ENCODE measurements around the gene KANTR. TPM values are rescaled to one million over a fixed set of nuclear protein-coding genes. Genes with fewer than 3 reads are reported as not detected.
A peak's percentile ranks its signal among the peaks of the same experiment; 100 is the strongest.

The KANTR gene
- polyA plus RNA-seq, 3 donors: 0.32 to 4.3 (median 0.44) TPM

GRCh38 chrX:53076671-53077070, 17.3 kb upstream of the KANTR start:
- Mint-ChIP-seq H3K4me3 (no peak overlapping the region), H3K4me1 (peaks cover 18% of the 10 kb centered on the region), H3K27me3 (ENCODE audit: low read depth in 3 of 3) (peaks cover 2 to 20% (median 7%) of the 10 kb centered on the region in 3 donors), H3K36me3 (no peaks in the 10 kb centered on the region), H3K9me3 (peaks cover 0 to 6% (median 0%) of the 10 kb centered on the region in 7 donors), H3K27ac (no peak overlapping the region)
- Histone ChIP-seq H3K9ac (ENCODE audit: insufficient read depth, low read length, poor library complexity, severe bottlenecking) (no peak overlapping the region), H3K79me2 (ENCODE audit: insufficient read depth, low read length) (no peaks in the 10 kb centered on the region), H3K27ac (ENCODE audit: low read depth in 1 of 2, low read length in 2 of 2) (no peak overlapping the region), H3K4me2 (replicated peaks; ENCODE audit: extremely low read depth, low read length, poor library complexity, severe bottlenecking) (no peak overlapping the region), H4K20me1 (ENCODE audit: insufficient read depth, low read length) (no peaks in the 10 kb centered on the region), H2AFZ (ENCODE audit: insufficient read depth, low read depth, low read length, poor library complexity, severe bottlenecking) (no peak overlapping the region), H3K36me3 (replicated peaks in 1 of 2; ENCODE audit: control insufficient read depth in 1 of 2, insufficient read depth in 2 of 2, low read length in 2 of 2) (no peaks in the 10 kb centered on the region), H3K4me3 (replicated peaks in 1 of 3; ENCODE audit: low read depth in 2 of 3, low read length in 3 of 3) (no peak overlapping the region), H3K9me3 (replicated peaks in 1 of 2; ENCODE audit: control insufficient read depth in 1 of 2, insufficient read depth in 1 of 2, low read length in 2 of 2) (no peaks in the 10 kb centered on the region), H3K27me3 (ENCODE audit: control insufficient read depth in 2 of 2, insufficient read depth in 2 of 2, low read length in 2 of 2) (no peaks in the 10 kb centered on the region), H3K4me1 (ENCODE audit: control insufficient read depth in 1 of 2, insufficient read depth in 2 of 2, low read length in 2 of 2) (peaks cover 11 to 16% of the 10 kb centered on the region in 2 donors)
- intact Hi-C loops (cut with micrococcal nuclease): no loop called here
- TF ChIP-seq, protein P1, sequence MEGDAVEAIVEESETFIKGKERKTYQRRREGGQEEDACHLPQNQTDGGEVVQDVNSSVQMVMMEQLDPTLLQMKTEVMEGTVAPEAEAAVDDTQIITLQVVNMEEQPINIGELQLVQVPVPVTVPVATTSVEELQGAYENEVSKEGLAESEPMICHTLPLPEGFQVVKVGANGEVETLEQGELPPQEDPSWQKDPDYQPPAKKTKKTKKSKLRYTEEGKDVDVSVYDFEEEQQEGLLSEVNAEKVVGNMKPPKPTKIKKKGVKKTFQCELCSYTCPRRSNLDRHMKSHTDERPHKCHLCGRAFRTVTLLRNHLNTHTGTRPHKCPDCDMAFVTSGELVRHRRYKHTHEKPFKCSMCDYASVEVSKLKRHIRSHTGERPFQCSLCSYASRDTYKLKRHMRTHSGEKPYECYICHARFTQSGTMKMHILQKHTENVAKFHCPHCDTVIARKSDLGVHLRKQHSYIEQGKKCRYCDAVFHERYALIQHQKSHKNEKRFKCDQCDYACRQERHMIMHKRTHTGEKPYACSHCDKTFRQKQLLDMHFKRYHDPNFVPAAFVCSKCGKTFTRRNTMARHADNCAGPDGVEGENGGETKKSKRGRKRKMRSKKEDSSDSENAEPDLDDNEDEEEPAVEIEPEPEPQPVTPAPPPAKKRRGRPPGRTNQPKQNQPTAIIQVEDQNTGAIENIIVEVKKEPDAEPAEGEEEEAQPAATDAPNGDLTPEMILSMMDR (IDR thresholded peaks at IDR 0.05): no peak
- no peak for DNase-seq
- 95% methylated on average over 19 of the region's 21 CpGs for WGBS (ENCODE audit: insufficient coverage)

DNA sequence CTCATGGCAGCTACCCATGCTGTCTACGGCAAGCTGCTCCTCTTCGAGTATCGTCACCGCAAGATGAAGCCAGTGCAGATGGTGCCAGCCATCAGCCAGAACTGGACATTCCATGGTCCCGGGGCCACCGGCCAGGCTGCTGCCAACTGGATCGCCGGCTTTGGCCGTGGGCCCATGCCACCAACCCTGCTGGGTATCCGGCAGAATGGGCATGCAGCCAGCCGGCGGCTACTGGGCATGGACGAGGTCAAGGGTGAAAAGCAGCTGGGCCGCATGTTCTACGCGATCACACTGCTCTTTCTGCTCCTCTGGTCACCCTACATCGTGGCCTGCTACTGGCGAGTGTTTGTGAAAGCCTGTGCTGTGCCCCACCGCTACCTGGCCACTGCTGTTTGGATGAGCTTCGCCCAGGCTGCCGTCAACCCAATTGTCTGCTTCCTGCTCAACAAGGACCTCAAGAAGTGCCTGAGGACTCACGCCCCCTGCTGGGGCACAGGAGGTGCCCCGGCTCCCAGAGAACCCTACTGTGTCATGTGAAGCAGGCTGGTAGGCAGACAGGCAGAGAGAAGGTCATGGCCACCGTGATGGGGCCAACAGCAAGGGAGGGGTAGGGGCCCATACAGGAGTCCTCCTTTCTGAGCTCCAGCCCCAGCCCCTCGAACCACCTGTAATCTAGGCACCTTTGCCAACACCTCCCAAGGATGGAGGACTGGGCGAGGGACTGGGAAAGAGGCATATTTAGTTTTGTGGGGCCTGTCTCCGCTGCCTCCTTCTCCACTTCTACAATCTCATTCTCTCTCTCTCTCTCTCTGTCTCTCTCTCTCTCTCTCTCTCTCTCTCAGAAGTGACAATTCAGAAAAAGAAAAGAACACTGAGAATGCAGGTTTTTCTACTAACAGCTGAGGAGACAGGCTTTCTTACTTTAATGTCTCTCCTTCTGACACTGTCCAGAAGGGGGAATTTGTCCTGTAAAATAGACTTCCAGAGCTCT, 16.4 kb upstream of the KANTR start:
- DNase-seq: no peak
- H3K4me2 ChIP-seq (replicated peaks; ENCODE audit: extremely low read depth, low read length, poor library complexity, severe bottlenecking): no peak overlapping the region
- H4K20me1 ChIP-seq (ENCODE audit: insufficient read depth, low read length): no peaks in the 10 kb centered on the region
- TF ChIP-seq, protein P1 (IDR thresholded peaks at IDR 0.05): no peak
- WGBS (ENCODE audit: insufficient coverage): 97% methylated on average over 20 of the region's 27 CpGs
- H3K36me3 ChIP-seq (replicated peaks in 1 of 2; ENCODE audit: control insufficient read depth in 1 of 2, insufficient read depth in 2 of 2, low read length in 2 of 2): no peaks in the 10 kb centered on the region
- peaks cover 0 to 6% (median 0%) of the 10 kb centered on the region in 7 donors for H3K9me3 Mint-ChIP-seq
- no peaks in the 10 kb centered on the region for H3K27me3 ChIP-seq (ENCODE audit: control insufficient read depth in 2 of 2, insufficient read depth in 2 of 2, low read length in 2 of 2)
- H3K9ac ChIP-seq (ENCODE audit: insufficient read depth, low read length, poor library complexity, severe bottlenecking): no peak overlapping the region
- H3K27ac Mint-ChIP-seq: peak overlapping the region in 1 of 7 donors; percentile 51
- no peak overlapping the region for H3K4me3 ChIP-seq (replicated peaks in 1 of 3; ENCODE audit: low read depth in 2 of 3, low read length in 3 of 3)
- H2AFZ ChIP-seq (ENCODE audit: insufficient read depth, low read depth, low read length, poor library complexity, severe bottlenecking): no peak overlapping the region
- no peak overlapping the region for H3K4me3 Mint-ChIP-seq
- intact Hi-C loops (cut with micrococcal nuclease): no loop called here
- no peak overlapping the region for H3K27ac ChIP-seq (ENCODE audit: low read depth in 1 of 2, low read length in 2 of 2)
- no peaks in the 10 kb centered on the region for H3K79me2 ChIP-seq (ENCODE audit: insufficient read depth, low read length)
- peaks cover 5 to 8% of the 10 kb centered on the region in 2 donors for H3K4me1 ChIP-seq (ENCODE audit: control insufficient read depth in 1 of 2, insufficient read depth in 2 of 2, low read length in 2 of 2)
- H3K9me3 ChIP-seq (replicated peaks in 1 of 2; ENCODE audit: control insufficient read depth in 1 of 2, insufficient read depth in 1 of 2, low read length in 2 of 2): no peaks in the 10 kb centered on the region
- H3K4me1 Mint-ChIP-seq: peaks cover 10% of the 10 kb centered on the region
- no peaks in the 10 kb centered on the region for H3K36me3 Mint-ChIP-seq
- H3K27me3 Mint-ChIP-seq (ENCODE audit: low read depth in 3 of 3): peaks cover 1 to 19% (median 12%) of the 10 kb centered on the region in 3 donors
